GM18873 (cell line): ENCODE measurements around the gene SRSF3.
"Not testable (repeated sequence)": the region's sequence is repeated elsewhere in the genome, so short reads cannot be mapped to it uniquely, and the experiment has no call there.

ENCODE experiments used
- ATAC-seq: cut with Tn5 transposase; IDR thresholded peaks from one replicate; pipeline ENCODE4 v1.9.1; 2021; ENCODE audit warnings: mild to moderate bottlenecking, moderate library complexity, moderate number of reproducible peaks; ENCODE audit not compliant: unreplicated experiment, low FRiP score

The SRSF3 gene

DNA sequence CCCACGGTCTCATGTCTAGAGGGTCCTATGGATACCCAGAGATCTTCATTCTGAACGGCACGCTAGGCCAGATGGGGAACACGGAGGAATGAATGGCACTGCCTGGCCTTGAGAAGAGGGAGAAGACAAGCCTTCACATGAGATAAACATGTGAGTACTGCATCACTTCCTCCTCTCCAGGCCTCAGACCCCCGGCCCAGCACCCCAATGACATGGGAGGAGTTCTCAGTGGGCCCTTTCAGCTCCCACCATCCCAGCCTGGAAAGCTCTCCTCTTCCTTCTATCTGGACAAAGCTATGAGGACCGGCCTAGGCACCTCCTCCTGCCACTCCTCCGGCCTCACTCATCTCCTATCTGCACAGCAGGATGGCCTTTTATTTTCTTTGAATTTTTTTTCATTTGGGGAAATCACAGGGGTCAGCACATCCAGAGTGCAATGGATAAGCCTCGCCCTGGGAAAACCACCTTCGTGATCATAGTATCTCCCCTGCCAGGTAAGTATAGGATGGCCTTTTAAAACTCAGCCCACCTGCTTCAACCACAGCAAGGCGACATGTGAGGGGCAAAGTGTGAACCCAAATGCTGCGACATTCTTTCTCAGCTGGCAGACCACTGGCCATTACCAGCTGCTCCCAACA lies 45.1 kb downstream of the SRSF3 start:
- ATAC-seq: no peak

DNA sequence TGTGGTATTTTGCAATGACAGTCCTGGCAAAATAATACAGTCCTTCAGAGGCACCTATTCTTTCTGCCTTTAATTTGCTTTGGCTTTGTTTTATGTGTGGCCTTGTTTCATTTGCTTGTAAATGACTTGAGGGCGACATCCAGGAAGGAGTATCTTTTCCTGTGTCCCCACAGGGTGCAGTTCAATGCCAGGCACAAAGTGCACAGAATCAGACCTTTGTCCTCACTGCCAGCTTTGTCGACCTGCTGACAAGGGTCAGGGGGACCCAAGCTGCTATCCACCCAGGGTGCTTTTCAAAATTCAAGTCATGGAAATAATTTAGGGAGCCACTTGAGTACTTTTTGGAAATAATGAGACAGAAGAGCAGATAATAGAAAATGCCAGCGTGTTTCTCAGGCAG lies 47.4 kb downstream of the SRSF3 start:
- ATAC-seq: no peak

DNA sequence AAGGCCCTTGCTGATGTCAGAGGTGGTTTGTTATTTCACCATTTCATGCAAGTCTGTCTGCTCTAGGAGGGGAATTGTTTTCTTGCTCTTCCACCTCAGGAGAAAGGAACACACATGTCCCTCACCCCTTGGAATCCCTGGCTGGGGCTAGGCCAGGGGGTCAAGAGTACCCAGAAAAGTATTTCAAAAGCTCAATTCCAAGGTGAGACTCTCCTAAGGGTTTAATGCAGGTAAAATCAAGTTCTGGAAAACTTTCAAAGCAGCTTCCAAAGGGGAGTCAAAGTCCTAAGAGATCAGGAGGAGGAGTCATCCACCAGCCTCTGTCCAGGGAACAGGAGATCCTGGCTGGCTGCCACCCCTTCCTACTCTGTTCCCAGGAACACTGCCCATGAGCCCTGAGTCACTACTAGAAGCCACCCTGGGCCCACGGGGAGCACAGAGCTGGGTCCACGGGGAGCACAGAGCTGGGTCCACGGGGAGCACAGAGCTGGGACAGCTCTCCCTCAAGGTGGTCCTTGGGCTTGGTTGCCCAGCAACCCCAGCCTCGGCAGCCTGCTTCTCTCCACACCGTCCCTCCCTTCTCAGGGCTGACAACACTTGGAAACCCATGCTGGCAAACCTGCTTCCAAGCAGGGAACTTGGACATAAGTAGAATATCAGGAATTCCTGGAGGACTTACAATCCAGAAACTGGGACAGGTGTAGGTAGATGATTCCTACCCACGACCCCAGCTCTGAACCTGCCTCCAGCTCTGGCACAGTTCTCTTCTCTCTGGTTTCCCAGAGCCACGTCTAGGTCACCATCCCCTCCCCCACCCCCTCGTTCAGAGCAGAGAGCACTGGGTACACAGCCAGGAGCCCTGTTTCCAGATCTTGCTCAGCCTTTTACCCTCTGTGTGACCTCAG lies 49.0 kb downstream of the SRSF3 start:
- ATAC-seq: no peak

DNA sequence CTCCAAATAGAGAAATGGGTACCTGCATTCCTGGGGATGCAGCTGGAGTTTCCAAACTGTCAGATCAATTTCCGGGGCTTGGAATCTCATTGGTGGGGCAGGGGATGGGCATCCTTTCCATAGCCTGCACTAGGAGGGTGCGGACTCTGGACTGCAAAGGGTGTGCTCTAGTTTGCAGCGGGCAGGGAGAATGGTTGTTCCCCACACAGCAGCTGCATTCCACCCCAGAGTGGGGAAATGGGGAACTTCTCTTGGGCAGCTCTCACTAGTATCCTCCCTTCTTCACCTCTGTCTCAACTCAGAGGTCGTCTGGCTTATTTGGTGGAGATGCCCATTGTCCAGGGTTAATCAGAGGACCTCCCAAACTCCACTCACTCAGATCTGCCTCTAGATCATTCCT lies 49.8 kb downstream of the SRSF3 start:
- ATAC-seq: no peak

DNA sequence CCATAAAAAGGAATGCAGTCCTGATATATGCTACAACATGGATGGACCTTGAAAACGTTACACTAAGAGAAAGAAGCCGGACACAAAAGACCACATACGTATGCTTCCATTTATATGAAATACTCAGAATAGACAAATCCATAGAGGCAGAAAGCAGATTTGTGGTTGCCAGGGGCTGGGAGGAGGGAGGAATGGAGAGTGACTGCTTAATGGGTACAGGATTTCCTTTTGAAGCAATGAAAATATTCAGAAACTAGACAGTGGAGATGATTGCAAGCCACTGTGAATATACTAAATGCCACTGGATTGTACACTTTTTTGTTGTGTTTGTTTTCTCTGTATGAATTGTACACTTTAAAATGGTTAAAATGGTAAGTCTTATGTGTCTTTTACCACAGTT lies 54.9 kb downstream of the SRSF3 start:
- ATAC-seq: no peak

DNA sequence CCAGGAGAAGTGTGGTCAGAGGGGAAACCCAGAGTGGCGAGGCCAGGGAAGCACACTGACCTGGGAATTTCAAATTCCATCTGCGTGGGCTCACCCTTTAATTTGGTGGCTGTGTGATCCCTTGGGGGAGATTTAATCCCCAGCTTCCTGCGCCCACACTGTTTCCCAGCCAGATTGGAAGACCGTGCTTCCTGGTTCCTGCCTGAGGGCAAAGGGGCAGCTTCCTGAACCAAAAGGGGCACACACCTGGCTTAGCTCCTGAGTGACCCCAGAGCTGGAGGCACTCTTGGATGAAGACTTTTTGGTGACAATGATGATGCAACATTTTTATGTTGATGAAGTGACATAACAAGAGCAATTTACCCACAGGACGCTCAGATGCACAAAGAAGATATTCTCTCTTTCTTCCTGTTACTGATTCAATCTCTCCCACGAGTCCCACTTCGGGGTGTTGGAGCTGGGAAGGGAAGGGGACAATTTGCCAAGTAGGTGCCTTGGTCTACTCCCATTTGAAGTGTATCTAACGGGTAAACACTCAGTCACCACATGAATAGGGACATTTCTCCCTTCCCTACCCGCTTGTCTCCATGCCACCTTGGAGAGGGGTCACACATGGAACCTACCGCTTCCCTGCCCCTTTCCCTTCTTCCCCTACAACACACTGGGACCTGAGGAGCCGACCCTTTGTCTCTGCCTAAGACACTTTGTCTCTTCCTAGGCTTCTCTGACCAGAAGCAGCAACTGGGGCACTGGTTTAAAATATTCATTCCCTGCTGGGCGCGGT lies 55.7 kb downstream of the SRSF3 start:
- no peak for ATAC-seq

DNA sequence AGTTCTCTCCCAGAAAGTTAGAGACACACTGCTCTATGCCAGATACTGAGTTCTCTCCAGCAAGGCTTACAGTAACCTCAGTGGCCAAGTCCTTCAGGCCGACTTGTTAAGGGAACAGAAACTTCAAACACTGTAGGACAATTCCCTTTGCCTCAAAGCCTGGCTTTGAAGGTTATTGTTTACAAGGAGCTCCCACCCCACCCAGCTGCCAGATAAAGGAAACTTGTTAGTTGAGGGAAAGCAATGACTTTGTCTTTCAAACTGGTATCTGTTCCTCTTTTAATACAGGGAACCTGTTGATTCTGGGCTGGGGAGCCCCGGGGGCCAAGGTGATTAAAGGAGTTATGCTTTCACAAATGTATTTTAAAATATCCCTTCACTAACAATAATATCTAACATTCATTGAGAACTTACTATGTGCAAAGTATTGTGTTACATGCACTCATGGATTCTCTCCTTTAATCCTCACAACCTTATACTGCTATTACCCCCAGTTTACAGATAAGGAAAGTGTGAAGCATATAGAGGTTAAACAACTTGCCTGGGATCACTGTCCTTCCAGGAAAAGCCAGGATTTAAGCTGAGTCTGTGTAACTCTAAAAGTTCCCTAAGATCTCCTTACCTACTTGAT lies 56.8 kb downstream of the SRSF3 start:
- ATAC-seq: no peak

DNA sequence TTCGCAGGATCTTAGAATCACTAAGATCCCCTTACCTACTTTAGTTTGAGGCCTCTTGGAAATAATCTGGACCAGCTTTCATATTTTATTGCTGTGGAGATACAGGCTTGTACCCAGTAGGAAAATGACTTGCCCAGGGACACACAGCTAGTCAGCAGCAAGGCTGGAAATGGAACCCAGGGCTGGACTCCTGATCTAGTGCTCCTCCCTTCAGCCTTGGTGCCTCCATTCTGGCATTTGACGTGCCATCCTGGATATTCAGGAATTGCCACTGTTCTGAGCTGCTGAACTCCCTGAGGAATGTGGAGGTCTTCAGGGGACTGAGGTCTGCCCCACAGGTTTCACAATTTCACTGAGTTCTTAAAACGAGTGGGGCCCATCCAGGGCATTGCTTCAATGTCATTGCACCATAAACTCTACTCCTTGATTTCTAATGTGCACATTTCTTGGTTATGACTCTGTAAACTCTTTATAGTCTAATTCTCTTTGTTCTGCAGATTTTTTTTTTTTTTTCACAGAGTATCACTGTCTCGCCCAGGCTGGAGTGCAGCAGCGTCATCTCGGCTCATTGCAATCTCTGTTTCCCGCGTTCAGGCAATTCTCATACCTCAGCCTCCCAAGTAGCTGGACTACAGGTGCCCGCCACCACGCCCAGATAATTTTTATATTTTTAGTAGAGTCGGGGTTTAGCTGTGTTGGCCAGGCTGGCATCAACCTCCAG lies 57.7 kb downstream of the SRSF3 start:
- ATAC-seq: no peak

DNA sequence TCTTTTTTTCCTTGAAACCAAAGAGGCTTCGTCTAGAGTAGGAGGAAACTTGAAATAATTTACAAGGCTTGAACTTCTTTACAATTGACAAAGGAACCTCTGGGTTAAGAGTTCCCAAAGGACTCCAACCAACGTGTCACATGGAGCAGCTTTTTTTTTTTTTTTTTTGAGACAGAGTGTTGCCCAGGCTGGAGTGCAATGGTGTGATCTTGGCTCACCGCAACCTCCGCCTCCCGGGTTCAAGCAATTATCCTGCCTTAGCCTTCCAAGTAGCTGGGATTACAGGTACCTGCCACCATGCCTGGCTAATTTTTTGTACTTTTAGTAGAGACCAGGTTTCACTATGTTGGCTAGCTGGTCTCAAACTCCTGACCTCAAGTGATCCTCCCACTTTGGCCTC lies 60.3 kb downstream of the SRSF3 start:
- ATAC-seq: not testable (repeated sequence)
